K562 (cell line): Measurements from ENCODE around the gene TADA1. TPM values are rescaled to one million over a fixed set of nuclear protein-coding genes. Genes with fewer than 3 reads are reported as not detected.

Source experiments
- CBFA2T3 ChIP-seq: fragments of 450-650 bp; IDR thresholded peaks from 2 replicates; pipeline ENCODE4 v1.6.1; 2017
- CHD4 ChIP-seq: fragments of 200-600 bp; sonication (generic); IDR thresholded peaks from 3 replicates; pipeline ENCODE4 v1.6.1; 2012; ENCODE audit warnings: low read depth, mild to moderate bottlenecking, mixed read lengths, low read length, inconsistent platforms; ENCODE audit not compliant: insufficient read depth, insufficient replicate concordance, poor library complexity, severe bottlenecking
- CTCF ChIP-seq, 3 experiments: IDR thresholded peaks in 2 of 3; conservative IDR thresholded peaks in 1 of 3; 2 replicates each; pipeline ENCODE4 v1.5.1; 2011 to 2012; ENCODE audit warnings: low read length in 3 of 3, mild to moderate bottlenecking in 3 of 3, control low read depth in 2 of 3, improper control_type of control experiment in 1 of 3, inconsistent platforms in 1 of 3, low read depth in 1 of 3, mixed read lengths in 1 of 3, moderate library complexity in 1 of 3; ENCODE audit not compliant: insufficient read depth in 2 of 3
- EZH2 ChIP-seq: IDR thresholded peaks from 2 replicates; pipeline ENCODE4 v1.6.1; 2012; ENCODE audit warnings: low read depth, mild to moderate bottlenecking, inconsistent platforms, low read length, borderline replicate concordance
- FOSL1 ChIP-seq: fragments of 200-800 bp; sonication (Bioruptor generic); conservative IDR thresholded peaks from 2 replicates; pipeline ENCODE4 v1.6.1; 2016; ENCODE audit warnings: missing genetic modification characterization, missing compliant biosample characterization
- GABPA ChIP-seq: fragments of 200-800 bp; sonication (Bioruptor generic); conservative IDR thresholded peaks from 2 replicates; pipeline ENCODE4 v1.6.1; 2016; ENCODE audit warnings: low read depth, missing genetic modification characterization, missing compliant biosample characterization
- MBD2 ChIP-seq: sonication (generic); IDR thresholded peaks from 2 replicates; pipeline ENCODE4 v1.6.1; 2016; ENCODE audit warnings: low read depth, borderline replicate concordance
- MCM5 ChIP-seq: fragments of 450-650 bp; IDR thresholded peaks from 2 replicates; pipeline ENCODE4 v1.6.1; 2016; ENCODE audit warnings: low read depth
- RBFOX2 ChIP-seq: fragments of 200-400 bp; formaldehyde crosslinking; IDR thresholded peaks from 2 replicates; pipeline ENCODE4 v1.6.1; 2017; ENCODE audit warnings: low read depth, mild to moderate bottlenecking, low read length, moderate library complexity
- RBM22 ChIP-seq: fragments of 200-400 bp; formaldehyde crosslinking; IDR thresholded peaks from 2 replicates; pipeline ENCODE4 v1.6.1; 2018; ENCODE audit warnings: low read length, low read depth; ENCODE audit not compliant: poor library complexity, severe bottlenecking
- RCOR1 ChIP-seq, 2 experiments: IDR thresholded peaks; 2 replicates each; pipeline ENCODE4 v1.6.1; 2012; ENCODE audit warnings: low read depth in 2 of 2, low read length in 2 of 2, borderline replicate concordance in 1 of 2, improper control_type of control experiment in 1 of 2
- SMAD1 ChIP-seq: fragments of 150-350 bp; IDR thresholded peaks from 2 replicates; pipeline ENCODE4 v1.6.1; 2014; ENCODE audit warnings: low read length, low read depth; ENCODE audit not compliant: partially characterized antibody
- SMARCE1 ChIP-seq: fragments of 450-650 bp; IDR thresholded peaks from 2 replicates; pipeline ENCODE4 v1.7.1; 2016; ENCODE audit warnings: mild to moderate bottlenecking
- TCF15 ChIP-seq: fragments of 250-450 bp; sonication (Bioruptor Pico); IDR thresholded peaks from 2 replicates; pipeline ENCODE4 v1.8.0; 2022; ENCODE audit warnings: moderate library complexity, mild to moderate bottlenecking, inconsistent platforms
- THRA ChIP-seq: fragments of 450-650 bp; IDR thresholded peaks from 2 replicates; pipeline ENCODE4 v1.6.1; 2017; ENCODE audit warnings: mild to moderate bottlenecking, moderate library complexity
- ZBTB12 ChIP-seq: fragments of 250-450 bp; sonication (Bioruptor Pico); IDR thresholded peaks from 2 replicates; pipeline ENCODE4 v1.4.0; 2020
- ZBTB34 ChIP-seq: fragments of 250-450 bp; sonication (Bioruptor Pico); IDR thresholded peaks from 2 replicates; pipeline ENCODE4 v1.8.0; 2021; ENCODE audit warnings: mild to moderate bottlenecking, moderate library complexity
- ZBTB7A ChIP-seq: IDR thresholded peaks from 2 replicates; pipeline ENCODE4 v1.6.1; 2011; ENCODE audit warnings: low read depth, mild to moderate bottlenecking, low read length, moderate library complexity, borderline replicate concordance; ENCODE audit not compliant: control insufficient read depth
- ZNF3 ChIP-seq: fragments of 250-450 bp; sonication (Bioruptor Pico); IDR thresholded peaks from 2 replicates; pipeline ENCODE4 v1.5.0; 2021; ENCODE audit warnings: mild to moderate bottlenecking, moderate library complexity
- ZNF347 ChIP-seq: fragments of 450-650 bp; formaldehyde crosslinking; IDR thresholded peaks from 2 replicates; pipeline ENCODE4 v1.4.0; 2020; ENCODE audit warnings: low read depth, mild to moderate bottlenecking, moderate library complexity
- ZNF507 ChIP-seq: conservative IDR thresholded peaks from 2 replicates; pipeline ENCODE4 v1.6.1; 2017; ENCODE audit warnings: missing genetic modification characterization, missing compliant biosample characterization
- polyA plus RNA-seq, 8 experiments: library from polyadenylated mRNA; depleted of rRNA in 4 of 8; stranded (reverse) in 5 of 8; unstranded in 3 of 8; fragments of >200 nt; fragmentation: Nextera tagmentation in 2 of 8; fragmentation: Illumina TruSeq in 1 of 8; extraction: Ambion mirVana in 2 of 8; extraction: Trizol in 1 of 8; gene quantifications; 2 replicates each; pipeline versions ENCODE4 v1.2.1 to v1.2.3, GENCODE V29; 2011 to 2014; ENCODE audit warnings: inconsistent platforms in 1 of 8, missing spikeins in 1 of 8
- total RNA-seq, 7 experiments: library from RNA; depleted of rRNA in 6 of 7; stranded (reverse); fragments of >200 nt in 6 of 7; fragmentation: Illumina TruSeq in 2 of 7; extraction: Trizol in 2 of 7; gene quantifications; 2 replicates each; pipeline versions ENCODE4 v1.2.1 to v1.2.3, GENCODE V29; 2011 to 2021; ENCODE audit warnings: low replicate concordance in 1 of 7

Gene TADA1
- total and polyA plus RNA-seq, 9 of the 15 experiments (the other 6 are each of a cell fraction or from before 2014, with no cell fraction given), result 15.9 to 76.5 (median 28.7) TPM

- TF ChIP-seq ZBTB34 (CRISPR knock-in tag), result no peak
- 0 out of 2 replicates have a peak, but pooled peaks have one; percentile 4 for TF ChIP-seq GABPA (tag)
- TF ChIP-seq THRA, result no peak
- TF ChIP-seq SMARCE1, result no peak
- no peak for TF ChIP-seq TCF15 (CRISPR knock-in tag)
- TF ChIP-seq SMAD1, result no peak
- TF ChIP-seq FOSL1 (tag), result 0 out of 2 replicates have a peak, but pooled peaks have one; percentile 23
- no peak for TF ChIP-seq RBFOX2
- no peak for TF ChIP-seq EZH2
- TF ChIP-seq CTCF (IDR thresholded peaks at IDR 0.05 in 2 of 3, conservative IDR thresholded peaks at IDR 0.05 in 1 of 3; ENCODE audit: insufficient read depth in 2 of 3, low read depth in 1 of 3, low read length in 3 of 3), result peak; percentile 30 to 44 (median 33); a peak in 4 of 6 replicates
- TF ChIP-seq MBD2, result no peak
- no peak for TF ChIP-seq RCOR1 (IDR thresholded peaks at IDR 0.05; ENCODE audit: borderline replicate concordance in 1 of 2, low read depth in 2 of 2, low read length in 2 of 2)
- TF ChIP-seq ZBTB12 (CRISPR knock-in tag), result no peak
- TF ChIP-seq ZBTB7A, result 0 out of 2 replicates have a peak, but pooled peaks have one; percentile 39
- no peak for TF ChIP-seq ZNF347
- no peak for TF ChIP-seq ZNF507 (tag)
- no peak for TF ChIP-seq CBFA2T3
- no peak for TF ChIP-seq MCM5
- TF ChIP-seq RBM22, result no peak
- TF ChIP-seq CHD4, result no peak
- no peak for TF ChIP-seq ZNF3 (CRISPR knock-in tag)
Measured at GRCh38 chr1:166839600-166840308, 36.3 kb downstream of the TADA1 start (continued).
